GM21786 (cell line): ENCODE results near the gene TUBB2A.
A peak's percentile ranks its signal among the peaks of the same experiment; 100 is the strongest.
"Not testable (repeated sequence)": the region's sequence is repeated elsewhere in the genome, so short reads cannot be mapped to it uniquely, and the experiment has no call there.

Source experiments
- ATAC-seq: cut with Tn5 transposase; IDR thresholded peaks from one replicate; pipeline ENCODE4 v1.9.1; 2021; ENCODE audit not compliant: unreplicated experiment

TUBB2A gene

DNA sequence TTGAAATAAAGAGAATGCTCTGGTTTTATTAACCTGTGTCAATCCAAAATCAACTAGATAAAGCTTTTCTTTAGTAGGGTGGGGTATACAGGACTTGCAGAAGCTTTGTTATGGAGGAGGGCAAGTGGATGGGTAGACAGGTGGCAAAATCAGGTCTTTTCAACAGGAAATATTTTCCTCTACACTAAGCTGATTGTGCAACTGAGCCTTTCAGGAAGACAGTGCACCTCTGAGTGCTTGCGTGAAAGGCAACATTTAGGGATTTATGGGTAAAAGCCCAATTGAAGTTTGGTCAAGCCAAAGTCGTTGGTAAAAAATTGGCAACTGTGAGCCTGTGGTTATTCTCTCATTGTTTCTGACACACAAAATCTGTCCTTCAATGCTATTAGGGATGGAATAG, 23.8 kb upstream of the TUBB2A start:
- no peak for ATAC-seq

DNA sequence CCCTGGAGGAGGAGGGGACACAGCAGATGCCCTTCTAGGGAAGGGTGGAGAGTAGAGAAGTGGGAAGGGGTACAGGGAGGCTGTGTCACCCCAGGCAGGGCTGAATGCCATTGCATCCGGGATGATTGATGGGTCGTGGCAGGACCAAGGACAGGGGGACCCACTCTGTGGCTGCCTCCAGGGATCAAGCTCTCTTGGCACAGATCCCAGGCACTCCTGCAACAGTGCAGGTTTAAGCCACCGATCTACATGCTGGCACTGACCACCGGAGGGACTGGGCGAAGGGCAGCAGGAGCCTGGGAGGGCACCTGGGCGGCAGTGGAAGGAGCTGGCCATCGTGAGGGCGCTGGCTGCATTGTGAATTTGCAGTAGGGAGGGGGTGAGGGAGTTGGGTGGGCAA, 22.6 kb upstream of the TUBB2A start:
- ATAC-seq = not testable (repeated sequence)

DNA sequence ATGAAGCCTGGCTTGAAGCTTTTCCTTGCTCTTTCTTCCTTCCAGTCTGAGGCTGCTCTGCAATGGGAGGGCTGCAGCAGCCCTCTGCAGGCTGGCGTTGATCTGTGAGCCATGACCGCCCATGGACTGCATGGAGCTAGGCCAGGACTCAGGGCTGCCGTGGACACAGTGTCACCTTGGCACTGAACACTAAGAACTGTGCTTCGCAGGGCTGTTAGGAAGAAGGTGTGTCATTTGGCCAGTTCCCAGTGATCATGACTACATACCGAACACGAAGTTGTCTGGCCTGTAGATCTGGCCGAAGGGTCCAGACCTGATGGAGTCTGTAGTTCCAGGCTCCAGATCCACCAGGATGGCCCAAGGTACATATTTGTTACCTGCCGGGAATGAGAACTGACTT, 21.3 kb upstream of the TUBB2A start:
- ATAC-seq = not testable (repeated sequence)

DNA sequence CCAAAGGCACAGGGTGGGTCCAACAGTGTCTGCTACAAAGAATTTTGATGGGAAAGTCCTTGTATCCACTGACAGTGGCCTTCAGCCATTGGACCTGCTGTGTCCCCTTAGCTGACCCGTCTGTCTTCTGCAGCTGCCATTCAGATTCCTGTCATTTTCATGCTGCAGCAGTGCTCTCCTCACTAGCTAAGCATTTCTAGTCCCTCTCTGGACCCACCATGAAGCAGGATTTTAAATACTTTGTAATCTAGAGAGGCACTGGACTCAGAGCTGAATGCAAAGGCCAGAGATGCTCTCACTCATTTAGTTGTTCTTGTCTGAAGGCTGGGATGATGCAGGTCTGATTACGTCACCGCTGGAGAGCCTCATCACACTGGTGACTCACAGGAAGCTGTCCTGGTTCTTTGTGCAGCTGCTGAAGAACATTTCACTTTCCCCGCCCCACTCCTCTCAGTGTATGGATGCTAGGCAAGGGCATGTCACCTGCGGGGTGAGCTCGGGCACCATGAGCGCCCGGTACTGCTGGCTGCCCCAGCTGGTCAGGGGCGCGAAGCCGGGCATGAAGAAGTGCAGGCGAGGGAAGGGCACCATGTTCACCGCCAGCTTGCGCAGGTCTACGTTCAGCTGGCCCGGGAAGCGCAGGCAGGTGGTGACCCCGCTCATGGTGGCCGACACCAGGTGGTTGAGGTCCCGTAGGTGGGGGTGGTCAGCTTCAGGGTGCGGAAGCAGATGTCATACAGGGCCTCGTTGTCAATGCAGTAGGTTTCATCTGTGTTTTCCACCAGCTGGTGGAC, 19.4 kb upstream of the TUBB2A start:
- no peak for ATAC-seq

DNA sequence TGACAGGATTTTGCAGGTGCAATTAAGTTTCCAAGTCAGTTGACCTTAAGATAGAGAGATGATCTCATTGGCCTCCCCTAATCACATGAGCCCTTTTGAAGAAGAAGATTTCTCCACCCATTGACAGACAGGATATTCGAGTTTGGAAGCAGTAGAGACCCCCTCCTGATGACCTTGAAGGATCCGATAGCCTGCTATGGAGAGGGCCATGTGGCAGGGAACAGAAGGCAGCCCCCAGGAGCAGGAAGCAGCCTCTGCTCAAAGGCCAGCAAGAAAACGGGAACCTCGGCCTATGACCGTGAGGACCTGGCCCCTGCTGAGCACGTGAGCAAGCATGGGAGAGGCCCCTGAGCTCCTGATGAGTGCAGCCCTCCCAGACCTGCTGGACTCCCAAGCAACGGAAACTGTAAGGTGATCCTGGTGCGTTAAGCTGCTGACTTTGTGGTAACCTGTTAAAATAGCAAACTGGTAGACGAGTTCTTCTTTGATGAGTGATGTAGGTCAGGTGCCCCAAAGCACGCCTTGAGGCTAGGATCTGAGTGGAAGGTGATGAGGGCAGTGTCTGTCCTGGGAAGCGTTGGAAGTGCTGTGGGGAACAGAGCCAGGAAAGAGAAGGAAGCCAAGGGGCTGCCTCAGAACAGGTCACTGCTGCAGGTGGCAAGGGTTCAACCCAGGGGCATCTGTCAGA, 18.5 kb upstream of the TUBB2A start:
- no peak for ATAC-seq

DNA sequence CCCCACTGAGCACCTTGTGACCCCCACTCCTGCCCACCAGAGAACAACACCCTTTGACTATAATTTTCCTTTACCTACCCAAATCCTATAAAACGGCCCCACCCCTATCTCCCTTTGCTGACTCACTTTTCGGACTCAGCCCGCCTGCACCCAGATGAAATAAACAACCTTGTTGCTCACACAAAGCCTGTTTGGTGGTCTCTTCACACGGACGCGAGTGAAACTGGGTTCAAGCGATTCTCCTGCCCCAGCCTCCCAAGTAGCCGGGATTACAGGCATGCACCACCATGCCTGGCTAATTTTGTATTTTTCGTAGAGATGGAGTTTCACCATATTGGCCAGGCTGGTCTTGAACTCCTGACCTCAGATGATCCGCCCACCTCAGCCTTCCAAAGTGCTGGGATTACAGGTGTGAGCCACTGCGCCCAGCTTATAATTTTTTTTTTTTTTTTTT, 16.3 kb upstream of the TUBB2A start:
- ATAC-seq = not testable (repeated sequence)

DNA sequence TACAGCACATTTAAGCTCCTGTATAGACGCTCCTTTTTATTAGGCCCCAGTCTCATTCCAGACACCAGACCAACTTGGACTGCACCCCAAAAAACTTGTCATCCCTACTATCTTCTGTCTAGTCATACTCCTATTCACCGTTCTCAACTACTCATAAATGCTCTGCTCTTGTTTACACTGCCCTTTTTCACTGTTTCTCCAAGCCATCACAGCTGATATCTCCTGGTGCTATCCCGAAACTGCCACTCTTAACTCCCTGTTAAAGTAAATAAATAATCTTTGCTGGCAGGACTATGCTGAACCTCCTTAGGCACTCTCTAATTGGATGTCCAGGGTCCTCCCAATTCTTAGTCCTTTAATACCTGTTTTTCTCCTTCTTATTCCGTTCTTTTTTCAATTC, 15.4 kb upstream of the TUBB2A start:
- not testable (repeated sequence) for ATAC-seq

DNA sequence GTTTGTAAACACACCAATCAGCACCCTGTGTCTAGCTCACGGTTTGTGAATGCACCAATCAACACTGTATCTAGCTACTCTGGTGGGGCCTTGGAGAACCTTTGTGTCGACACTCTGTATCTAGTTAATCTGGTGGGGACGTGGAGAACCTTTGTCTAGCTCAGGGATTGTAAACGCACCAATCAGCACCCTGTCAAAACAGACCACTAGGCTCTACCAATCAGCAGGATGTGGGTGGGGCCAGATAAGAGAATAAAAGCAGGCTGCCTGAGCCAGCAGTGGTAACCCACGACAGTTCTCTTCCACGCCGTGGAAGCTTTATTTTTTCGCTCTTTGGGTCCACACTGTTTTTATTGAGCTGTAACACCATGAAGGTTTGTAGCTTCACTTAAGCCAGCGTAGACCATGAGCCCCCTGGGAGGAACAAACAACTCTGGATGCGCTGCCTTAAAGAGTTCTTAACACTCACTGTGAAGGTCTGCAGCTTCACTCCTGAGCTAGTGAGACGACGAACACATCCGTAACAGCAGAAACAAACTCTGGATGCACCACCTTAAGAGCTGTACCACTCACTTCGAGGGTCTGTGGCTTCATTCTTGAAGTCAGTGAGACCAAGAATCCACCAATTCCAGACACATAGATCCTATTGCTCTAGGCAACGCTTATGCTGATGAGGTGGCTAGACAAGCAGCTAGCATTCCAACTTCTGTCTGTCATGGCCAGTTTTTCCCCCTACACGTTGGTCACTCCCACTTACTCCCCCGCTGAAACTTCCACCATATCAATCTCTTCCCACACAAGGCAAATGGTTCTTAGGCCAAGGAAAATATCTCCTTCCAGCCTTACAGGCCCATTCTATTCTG, 14.2 kb upstream of the TUBB2A start:
- not testable (repeated sequence) for ATAC-seq

DNA sequence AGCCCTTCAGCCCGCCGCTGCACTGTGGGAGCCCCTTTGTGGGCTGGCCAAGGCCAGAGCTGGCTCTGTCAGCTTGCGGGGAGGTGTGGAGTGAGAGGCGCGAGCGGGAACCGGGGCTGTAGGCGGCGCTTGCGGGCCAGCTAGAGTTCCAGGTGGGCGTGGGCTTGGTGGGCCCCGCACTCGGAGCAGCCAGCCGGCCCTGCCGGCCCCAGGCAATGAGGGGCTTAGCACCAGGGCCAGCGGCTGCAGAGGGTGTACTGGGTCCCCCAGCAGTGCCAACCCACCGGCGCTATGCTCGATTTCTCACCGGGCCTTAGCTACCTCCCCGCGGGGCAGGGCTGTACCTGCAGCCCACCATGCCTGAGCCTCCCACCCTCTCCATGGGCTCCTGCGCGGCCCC, 13.3 kb upstream of the TUBB2A start:
- not testable (repeated sequence) for ATAC-seq

DNA sequence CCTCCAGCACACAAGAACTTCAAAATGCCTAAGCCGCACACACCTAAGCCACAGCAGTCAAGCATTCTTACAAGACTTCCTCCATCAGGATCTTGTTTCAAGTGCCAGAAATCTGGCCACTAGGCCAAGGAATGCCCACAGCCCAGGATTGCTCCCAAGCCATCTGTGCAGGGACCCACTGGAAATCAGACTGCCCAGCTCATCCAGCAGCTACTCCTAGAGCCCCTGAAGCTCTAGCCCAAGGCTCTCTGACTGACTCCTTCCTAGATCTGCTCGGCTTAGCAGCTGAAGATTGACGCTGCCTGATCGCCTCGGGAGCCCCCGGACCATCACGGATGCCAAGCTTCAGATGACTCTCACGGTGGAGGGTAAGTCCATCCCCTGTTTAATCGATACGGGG, 10.7 kb upstream of the TUBB2A start:
- not testable (repeated sequence) for ATAC-seq

DNA sequence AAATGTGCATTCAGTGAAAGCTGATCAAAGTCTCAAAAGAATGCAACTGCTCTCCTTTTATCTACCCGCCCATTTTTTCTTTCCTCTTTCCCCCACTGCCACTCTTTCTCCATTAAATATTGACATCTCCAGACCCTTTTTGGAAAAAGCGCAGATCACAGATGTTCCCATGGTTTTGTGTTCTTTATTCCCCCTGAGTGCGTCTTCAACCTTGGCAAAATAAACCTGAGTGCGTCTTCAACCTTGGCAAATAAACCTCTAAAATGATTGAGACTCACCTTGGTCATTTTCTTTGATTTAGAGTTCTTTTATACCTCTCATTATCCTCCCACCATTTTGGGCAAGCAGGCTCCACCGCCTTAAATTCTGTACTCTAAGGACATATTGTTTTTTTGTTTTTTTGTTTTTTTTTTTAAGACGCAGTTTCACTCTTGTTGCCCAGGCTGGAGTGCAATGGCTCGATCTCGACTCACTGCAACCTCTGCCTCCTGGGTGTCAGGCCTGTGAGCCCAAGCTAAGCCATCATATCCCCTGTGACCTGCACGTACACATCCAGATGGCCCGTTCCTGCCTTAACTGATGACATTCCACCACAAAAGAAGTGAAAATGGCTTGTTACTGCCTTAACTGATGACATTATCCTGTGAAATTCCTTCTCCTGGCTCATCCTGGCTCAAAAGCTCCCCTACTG, 9.3 kb upstream of the TUBB2A start:
- ATAC-seq = not testable (repeated sequence)

DNA sequence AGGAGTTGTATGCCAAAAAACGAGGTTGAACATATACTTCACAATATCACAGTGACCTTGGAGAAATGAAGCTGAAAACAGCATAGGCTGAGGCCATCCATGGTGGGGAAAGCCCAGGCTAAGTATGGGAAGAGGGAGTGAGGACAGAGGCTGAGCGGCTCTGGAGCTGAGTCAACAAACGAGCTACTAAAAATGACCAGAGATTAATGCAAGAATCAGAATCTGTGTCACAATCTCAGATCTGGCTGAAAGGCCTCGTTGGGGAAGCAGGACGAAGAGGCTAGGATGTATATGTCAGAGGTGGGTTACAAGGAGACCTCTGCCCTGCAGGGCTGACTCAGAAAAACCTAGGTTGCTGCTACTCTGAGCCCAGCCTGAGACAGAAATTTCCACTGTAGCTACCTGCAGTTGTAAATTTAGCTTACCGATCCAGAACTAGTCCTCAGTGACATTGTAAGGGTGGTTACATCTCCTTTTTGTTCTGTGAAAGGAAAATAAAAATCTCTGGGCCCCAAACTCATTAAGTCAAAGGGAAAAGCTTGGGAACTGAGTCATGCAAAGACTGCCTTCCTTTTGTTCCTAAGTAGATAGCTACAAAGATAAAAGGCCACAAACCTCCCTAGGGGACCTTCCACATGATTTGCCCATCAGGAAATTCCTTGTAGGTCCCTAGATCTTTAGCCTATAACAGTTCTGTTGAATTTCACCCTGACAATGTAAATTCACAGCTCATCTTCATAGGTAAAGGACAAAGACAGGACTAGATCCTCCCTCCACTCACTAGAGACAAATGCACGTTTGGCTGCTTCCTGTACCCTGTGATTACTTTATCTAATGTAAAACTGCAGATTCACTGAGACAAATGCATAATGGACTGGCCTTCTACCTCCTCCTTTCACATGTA, 8.5 kb upstream of the TUBB2A start:
- no peak for ATAC-seq

DNA sequence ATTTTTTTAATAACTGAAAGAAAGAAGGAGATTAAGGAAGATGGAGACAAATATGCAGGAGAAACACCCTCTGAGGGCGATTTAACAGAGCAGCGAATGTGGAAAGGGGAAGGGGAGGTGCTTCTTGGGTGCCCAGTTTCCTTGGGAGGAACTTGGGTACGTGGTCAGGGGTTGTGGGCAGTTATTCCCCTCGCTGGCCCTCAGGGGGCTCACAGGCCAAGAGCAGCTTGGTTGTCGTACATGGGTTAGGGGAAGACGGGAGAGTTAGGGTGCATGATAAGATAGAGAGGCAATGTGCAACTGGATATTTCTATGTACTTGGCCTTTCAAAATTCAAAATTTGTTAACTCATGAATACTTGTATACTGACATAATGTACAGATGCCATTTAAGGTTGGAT, 7.0 kb upstream of the TUBB2A start:
- no peak for ATAC-seq

DNA sequence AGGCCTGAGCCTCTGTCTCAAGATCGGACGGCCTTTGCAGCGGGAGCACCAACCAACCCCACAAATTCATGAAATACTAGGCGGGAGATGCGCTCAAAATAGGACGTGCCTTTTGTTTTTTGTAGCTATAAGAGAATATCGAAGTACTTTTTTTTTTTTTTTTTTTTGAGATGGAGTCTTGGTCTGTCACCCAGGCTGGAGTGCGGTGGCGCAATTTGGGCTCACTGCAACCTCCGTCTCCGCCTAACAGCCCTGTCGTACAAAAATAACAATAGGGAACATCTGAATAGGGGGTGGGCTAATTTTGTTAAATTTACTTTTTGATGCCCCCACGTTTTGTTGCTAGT, 5.9 kb upstream of the TUBB2A start:
- peak; percentile 17 for ATAC-seq

DNA sequence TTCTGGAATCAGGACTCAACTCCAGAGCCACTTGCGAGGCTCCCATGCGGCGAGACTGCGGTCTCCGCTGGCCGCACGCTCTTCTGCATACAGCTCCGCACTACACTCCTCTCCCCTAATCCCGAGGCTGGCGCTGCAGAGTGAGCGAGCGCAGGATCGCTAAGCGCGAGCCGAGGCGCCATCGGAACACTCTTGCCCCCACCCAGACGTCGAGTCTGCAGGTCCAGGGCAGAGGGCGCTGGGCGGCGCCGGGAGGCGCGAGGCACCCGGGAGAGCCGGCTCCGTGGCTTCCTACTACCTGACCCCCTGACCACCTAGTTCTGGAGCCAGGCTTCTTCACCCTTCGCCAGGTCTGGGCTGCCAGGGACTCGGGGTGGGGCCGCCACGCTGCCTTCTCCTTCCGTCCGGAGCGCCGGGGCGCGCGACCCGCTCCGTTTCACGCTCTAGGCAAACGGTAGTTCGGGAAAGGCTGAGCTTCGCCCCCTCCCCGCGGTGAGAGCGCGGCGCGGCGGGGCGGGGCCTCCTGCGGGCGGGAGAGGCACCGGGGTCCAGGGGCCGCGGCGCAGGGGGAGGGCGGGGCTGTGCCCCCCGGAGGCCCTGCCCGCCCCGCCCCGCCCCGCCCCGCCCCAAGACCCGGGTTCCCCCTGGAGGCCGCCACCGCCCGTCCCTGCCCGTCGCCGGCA, 5.4 kb upstream of the TUBB2A start:
- ATAC-seq = peak; percentile 68

DNA sequence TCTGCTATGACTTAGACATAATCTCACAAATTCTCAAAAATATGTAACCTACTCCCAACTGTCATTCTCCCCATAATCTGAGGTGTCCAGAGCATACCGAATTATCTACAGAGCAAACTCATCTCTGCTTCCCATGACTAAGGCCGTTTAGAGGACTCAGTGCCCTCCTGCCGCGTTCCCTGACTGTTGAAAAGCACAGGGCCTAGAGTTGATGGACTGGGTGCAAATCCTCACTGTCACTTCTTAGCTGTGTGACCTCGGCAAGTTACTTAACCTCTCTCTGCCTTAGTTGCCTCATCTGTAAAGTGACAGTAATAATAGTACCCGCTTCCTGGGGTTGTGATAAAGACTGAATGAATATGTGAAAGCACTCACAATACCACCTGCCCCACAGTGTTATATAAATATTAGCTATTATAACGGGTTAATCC, 4.7 kb upstream of the TUBB2A start:
- ATAC-seq = no peak

DNA sequence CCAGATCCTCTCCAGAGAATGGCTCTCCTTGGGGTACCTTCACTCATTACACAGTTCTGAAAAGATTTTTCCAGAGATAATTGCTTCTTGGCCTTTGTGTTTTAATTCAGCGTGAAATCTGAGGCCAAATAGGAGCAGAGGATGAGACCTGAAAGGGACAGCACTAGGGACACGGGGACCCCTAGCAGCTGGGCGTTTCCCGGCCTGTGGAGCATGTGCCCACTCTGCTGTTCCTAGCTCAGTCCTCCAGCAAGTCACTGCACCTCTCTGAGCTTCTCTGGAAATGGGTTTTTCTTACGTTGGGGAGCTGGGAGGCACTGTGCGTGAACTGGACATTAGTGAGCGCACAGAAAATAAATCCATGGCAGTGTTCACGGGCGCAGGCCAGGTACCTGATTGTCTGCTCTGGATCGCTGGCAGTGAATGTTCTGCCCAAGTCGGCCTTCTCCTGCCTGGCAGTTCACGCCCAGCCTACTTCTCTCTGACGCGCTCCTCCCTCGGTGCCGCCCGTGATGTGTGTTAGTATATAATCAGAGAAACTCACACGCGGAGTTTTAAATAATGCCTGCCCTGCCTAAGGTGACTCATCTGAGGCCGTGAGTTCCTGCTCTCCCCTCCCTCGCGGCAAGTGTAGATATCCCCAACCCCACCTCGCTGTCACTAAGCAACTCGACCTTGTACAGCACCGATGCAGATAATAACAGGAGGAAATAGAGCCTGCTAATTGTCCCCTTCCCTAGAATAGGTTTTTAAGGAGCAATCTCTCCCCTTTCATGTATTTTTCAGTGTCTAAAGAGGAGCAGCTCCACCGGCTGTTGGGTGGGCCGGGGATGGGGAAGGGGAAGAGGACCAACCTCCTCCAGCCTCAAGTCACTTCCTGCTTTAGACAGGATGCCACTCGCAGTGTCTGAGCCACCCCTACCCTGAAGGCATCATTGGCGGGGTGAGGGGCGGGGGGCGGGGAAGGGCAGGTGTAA, 2.7 kb upstream of the TUBB2A start:
- ATAC-seq = no peak
